GM23338 (cell line): ENCODE results near the gene SOWAHC. TPM values are rescaled to one million over a fixed set of nuclear protein-coding genes. Genes with fewer than 3 reads are reported as not detected.

Experiments
- ATAC-seq: fragments of 200-7000 bp; cut with Tn5 transposase; 3 replicates; pipeline ENCODE4 v1.9.1; 2020
- DNase-seq: peaks from one replicate; pipeline ENCODE4 v3.0.0-alpha.2; 2015; ENCODE audit warnings: low spot score
- H2AFZ ChIP-seq: fragments of 200-600 bp; sonication (generic); 2 replicates; pipeline ENCODE4 v1.8.0; 2016; ENCODE audit warnings: antibody characterized with exemption, mild to moderate bottlenecking, moderate library complexity
- H3F3A ChIP-seq: fragments of 200-600 bp; sonication (generic); replicated peaks from 2 replicates; pipeline ENCODE4 v1.8.0; 2017; ENCODE audit warnings: antibody characterized with exemption, mixed run types, low read depth
- H3K27ac ChIP-seq: fragments of 200-600 bp; sonication (generic); 2 replicates; pipeline ENCODE4 v1.6.1; 2016; ENCODE audit warnings: low read depth
- H3K27me3 ChIP-seq: fragments of 200-600 bp; sonication (generic); 2 replicates; pipeline ENCODE4 v1.8.0; 2016; ENCODE audit warnings: mild to moderate bottlenecking, mixed run types, moderate library complexity; ENCODE audit not compliant: insufficient read depth
- H3K36me3 ChIP-seq: fragments of 200-600 bp; sonication (generic); 2 replicates; pipeline ENCODE4 v1.8.0; 2016; ENCODE audit warnings: mild to moderate bottlenecking; ENCODE audit not compliant: insufficient read depth
- H3K4me1 ChIP-seq: fragments of 200-600 bp; sonication (generic); 2 replicates; pipeline ENCODE4 v1.8.0; 2016; ENCODE audit warnings: mild to moderate bottlenecking, moderate library complexity; ENCODE audit not compliant: insufficient read depth
- H3K4me2 ChIP-seq: fragments of 200-600 bp; sonication (generic); 2 replicates; pipeline ENCODE4 v1.7.1; 2017; ENCODE audit warnings: mixed run types
- H3K4me3 ChIP-seq: fragments of 200-600 bp; sonication (generic); 2 replicates; pipeline ENCODE4 v1.6.1; 2016; ENCODE audit warnings: mixed run types
- H3K79me2 ChIP-seq: fragments of 200-600 bp; sonication (generic); replicated peaks from 2 replicates; pipeline ENCODE4 v1.8.0; 2017; ENCODE audit warnings: mild to moderate bottlenecking; ENCODE audit not compliant: insufficient read depth
- H3K9me2 ChIP-seq: fragments of 200-600 bp; sonication (generic); 2 replicates; pipeline ENCODE4 v1.8.0; 2017; ENCODE audit not compliant: insufficient read depth
- H4K20me1 ChIP-seq: fragments of 200-600 bp; sonication (generic); replicated peaks from 2 replicates; pipeline ENCODE4 v1.8.0; 2017; ENCODE audit warnings: mild to moderate bottlenecking; ENCODE audit not compliant: insufficient read depth
- H3K27ac Mint-ChIP-seq: 2 replicates; pipeline ENCODE4 v1.8.0; 2020; ENCODE audit warnings: inconsistent platforms, mild to moderate bottlenecking, moderate library complexity, mixed read lengths
- H3K27me3 Mint-ChIP-seq: 3 replicates; pipeline ENCODE4 v1.8.0; 2022; ENCODE audit warnings: low read depth, mild to moderate bottlenecking, moderate library complexity, mixed read lengths, inconsistent platforms; ENCODE audit not compliant: insufficient read depth, poor library complexity
- H3K36me3 Mint-ChIP-seq: 3 replicates; pipeline ENCODE4 v1.8.0; 2021; ENCODE audit warnings: low read depth, mild to moderate bottlenecking, inconsistent platforms, moderate library complexity, mixed read lengths
- H3K4me1 Mint-ChIP-seq: 3 replicates; pipeline ENCODE4 v1.8.0; 2020; ENCODE audit warnings: mild to moderate bottlenecking, inconsistent platforms, mixed read lengths
- H3K4me3 Mint-ChIP-seq: 3 replicates; pipeline ENCODE4 v1.8.0; 2021; ENCODE audit warnings: moderate library complexity, mild to moderate bottlenecking, inconsistent platforms, mixed read lengths
- H3K9me3 Mint-ChIP-seq: 3 replicates; pipeline ENCODE4 v1.8.0; 2020; ENCODE audit warnings: moderate library complexity, mild to moderate bottlenecking, inconsistent platforms, mixed read lengths
- ETS1 ChIP-seq: IDR thresholded peaks from 2 replicates; pipeline ENCODE4 v1.6.1; 2016; ENCODE audit warnings: antibody characterized with exemption
- EZH2 ChIP-seq: fragments of 200-600 bp; sonication (generic); IDR thresholded peaks from one replicate; pipeline ENCODE4 v1.8.0; 2017; ENCODE audit warnings: antibody characterized with exemption, mild to moderate bottlenecking, low read depth; ENCODE audit not compliant: unreplicated experiment
- ZNF114 ChIP-seq: fragments of 250-450 bp; sonication (Bioruptor Pico); IDR thresholded peaks from 2 replicates; pipeline ENCODE4 v1.5.0; 2020; ENCODE audit warnings: mild to moderate bottlenecking, moderate library complexity
- ZNF331 ChIP-seq: fragments of 250-450 bp; sonication (Bioruptor Pico); IDR thresholded peaks from 2 replicates; pipeline ENCODE4 v1.5.0; 2020; ENCODE audit warnings: low read depth, mild to moderate bottlenecking, moderate library complexity
- ZNF462 ChIP-seq: fragments of 250-450 bp; sonication (Bioruptor Pico); IDR thresholded peaks from 2 replicates; pipeline ENCODE4 v1.5.0; 2020; ENCODE audit warnings: mild to moderate bottlenecking, moderate library complexity
- polyA plus RNA-seq: library from polyadenylated mRNA; unstranded; fragments of >200 nt; fragmentation: Nextera tagmentation; extraction: Ambion mirVana; gene quantifications from 2 replicates; pipeline ENCODE4 v1.2.1, GENCODE V29; 2016
- total RNA-seq: library from RNA; depleted of rRNA; stranded (reverse); fragments of >200 nt; shearing (Covaris generic); gene quantifications from 2 replicates; pipeline ENCODE4 v1.2.3, GENCODE V29; 2014

SOWAHC gene
- total and polyA plus RNA-seq, 2 experiments from 2014 or later, result 7.4 to 26.3 TPM

- no peaks in the 10 kb centered on the region for H3K36me3 ChIP-seq
- H3K79me2 ChIP-seq, result no peaks in the 10 kb centered on the region
- Mint-ChIP-seq H3K4me3 (no peak overlapping the region), H3K36me3 (no peaks in the 10 kb centered on the region), H3K4me1 (peaks cover 24% of the 10 kb centered on the region), H3K9me3 (no peaks in the 10 kb centered on the region; the same call in 2 of the 3 replicates), H3K27ac (peak overlapping the region; percentile 73; the same call in 1 of the 2 replicates), H3K27me3 (peaks cover 8% of the 10 kb centered on the region)
- no peaks in the 10 kb centered on the region for H4K20me1 ChIP-seq
- H3K27ac ChIP-seq, result no peak overlapping the region
- H2AFZ ChIP-seq, result peak overlapping the region; percentile 80
- no peak for ATAC-seq
- H3K9me2 ChIP-seq, result no peaks in the 10 kb centered on the region; the same call in 1 of the 2 replicates
- peaks cover 19% of the 10 kb centered on the region for H3K4me1 ChIP-seq
- no peak for TF ChIP-seq ETS1
- TF ChIP-seq ZNF114 (CRISPR knock-in tag), result no peak
- TF ChIP-seq ZNF462 (CRISPR knock-in tag), result no peak
- no peak for TF ChIP-seq EZH2
- TF ChIP-seq ZNF331 (CRISPR knock-in tag), result no peak
- no peak overlapping the region for H3K4me3 ChIP-seq
- no peaks in the 10 kb centered on the region for H3F3A ChIP-seq
- no peaks in the 10 kb centered on the region for H3K27me3 ChIP-seq
- H3K4me2 ChIP-seq, result no peak overlapping the region
- DNase-seq, result no peak
Measured at GRCh38 chr2:109647636-109648035, 33.5 kb downstream of the SOWAHC start.
